BJ (cell line): Measurements from ENCODE around the gene ESRRG. TPM values are rescaled to one million over a fixed set of nuclear protein-coding genes. Genes with fewer than 3 reads are reported as not detected.

Experiments used
- CTCF ChIA-PET: fragments of 350-600 bp; formaldehyde crosslinking; extraction: SDS; loops from one replicate; lab custom pipeline; 2021; ENCODE audit warnings: antibody characterized with exemption, inconsistent platforms; lab: Yijun Ruan, JAX
- POLR2A ChIA-PET: fragments of 300-600 bp; sonication (Branson Sonifier 250); formaldehyde crosslinking; extraction: SDS; loops from one replicate; lab custom pipeline; 2021; ENCODE audit warnings: antibody characterized with exemption; lab: Charles Lee
- DNase-seq: peaks from one replicate; pipeline ENCODE4 v3.0.0-alpha.2; 2011; ENCODE audit warnings: low read depth
- H3K27me3 ChIP-seq: 2 replicates; pipeline ENCODE4 v1.6.0; 2011; ENCODE audit warnings: low read length; ENCODE audit not compliant: control insufficient read depth, insufficient read depth
- H3K36me3 ChIP-seq: 2 replicates; pipeline ENCODE4 v1.5.1; 2011; ENCODE audit warnings: low read length; ENCODE audit not compliant: control insufficient read depth, insufficient read depth
- H3K4me3 ChIP-seq: 2 replicates; pipeline ENCODE4 v1.5.1; 2011; ENCODE audit warnings: low read depth, mild to moderate bottlenecking, control low read depth, low read length
- CTCF ChIP-seq: IDR thresholded peaks from 2 replicates; pipeline ENCODE4 v1.5.1; 2011; ENCODE audit warnings: low read depth, mild to moderate bottlenecking, control low read depth, inconsistent platforms, low read length, moderate library complexity; ENCODE audit not compliant: insufficient read depth
- polyA plus RNA-seq: library from polyadenylated mRNA; depleted of rRNA; stranded (reverse); fragments of >200 nt; gene quantifications from 2 replicates; pipeline ENCODE4 v1.2.3, GENCODE V29; 2011

The ESRRG gene
- polyA plus RNA-seq, 1 experiment: 0.05 TPM

- CTCF ChIA-PET: interaction anchor here (0.6 to 1.5 kb wide), 6 partner anchors 9 to 1504 kb away, joined by 3 to 6 read pairs (median 3); no protein-coding TSS in a partner anchor
- H3K36me3 ChIP-seq: no peaks in the 10 kb centered on the region
- peak; percentile 80 for TF ChIP-seq CTCF
- peak overlapping the region; percentile 45 for H3K4me3 ChIP-seq
- POLR2A ChIA-PET: interaction anchor here (0.7 kb wide), 1 partner anchor 1568 kb away, joined by 4 read pairs; no protein-coding TSS in a partner anchor
- H3K27me3 ChIP-seq: no peaks in the 10 kb centered on the region
- DNase-seq: peak; percentile 19
Observed at GRCh38 chr1:216600730-216601609, 122.3 kb downstream of the ESRRG start.

GRCh38 chr1:216599851-216600250 is 123.4 kb downstream of the ESRRG start:
- TF ChIP-seq CTCF: no peak
- no peak for DNase-seq
- POLR2A ChIA-PET: no interaction called here
- Histone ChIP-seq H3K27me3 (no peaks in the 10 kb centered on the region), H3K4me3 (no peak overlapping the region), H3K36me3 (no peaks in the 10 kb centered on the region)
- CTCF ChIA-PET: no interaction called here

GRCh38 chr1:216598448-216598847 is 124.8 kb downstream of the ESRRG start:
- Histone ChIP-seq H3K36me3 (no peaks in the 10 kb centered on the region), H3K4me3 (no peak overlapping the region), H3K27me3 (no peaks in the 10 kb centered on the region)
- CTCF ChIA-PET: no interaction called here
- no peak for TF ChIP-seq CTCF
- POLR2A ChIA-PET: no interaction called here
- DNase-seq: no peak

GRCh38 chr1:216596281-216596862 is 126.9 kb downstream of the ESRRG start:
- no peak for DNase-seq
- no peak for TF ChIP-seq CTCF
- POLR2A ChIA-PET: interaction anchor here (0.6 kb wide), 1 partner anchor 30 kb away, joined by 3 read pairs; no protein-coding TSS in a partner anchor
- CTCF ChIA-PET: interaction anchor here (1.0 kb wide), 2 partner anchors 10 to 30 kb away, joined by 3 to 4 read pairs; no protein-coding TSS in a partner anchor
- Histone ChIP-seq H3K4me3 (no peak overlapping the region), H3K27me3 (no peaks in the 10 kb centered on the region), H3K36me3 (no peaks in the 10 kb centered on the region)

- no peak for TF ChIP-seq CTCF
- Histone ChIP-seq H3K4me3 (no peak overlapping the region), H3K27me3 (no peaks in the 10 kb centered on the region), H3K36me3 (no peaks in the 10 kb centered on the region)
- ChIA-PET CTCF (no interaction called here), POLR2A (no interaction called here)
- no peak for DNase-seq
Observed at GRCh38 chr1:216587715-216588114, 135.5 kb downstream of the ESRRG start.
